Measurements from ENCODE around the gene CSTPP1.

Gene CSTPP1

GRCh38 chr11:47124675-47125074, 188.1 kb downstream of the CSTPP1 start:
- Histone ChIP-seq H3K27ac (ENCODE audit: low read depth, low read length) (no peak overlapping the region), H3K4me3 (ENCODE audit: low read depth in 1 of 2, low read length in 2 of 2) (no peak overlapping the region), H3K4me1 (ENCODE audit: insufficient read depth, low read length) (no peaks in the 10 kb centered on the region), H3K27me3 (ENCODE audit: control insufficient read depth in 1 of 2, insufficient read depth in 2 of 2, low read length in 2 of 2) (no peaks in the 10 kb centered on the region), H3K9ac (ENCODE audit: low read length) (no peak overlapping the region), H3K36me3 (ENCODE audit: insufficient read depth, low read length) (no peaks in the 10 kb centered on the region), H3K9me3 (ENCODE audit: low read length) (no peaks in the 10 kb centered on the region)

GRCh38 chr11:47125083-47125482, 188.5 kb downstream of the CSTPP1 start:
- Histone ChIP-seq H3K9me3 (ENCODE audit: low read length) (no peaks in the 10 kb centered on the region), H3K9ac (ENCODE audit: low read length) (no peak overlapping the region), H3K4me1 (ENCODE audit: insufficient read depth, low read length) (no peaks in the 10 kb centered on the region), H3K27ac (ENCODE audit: low read depth, low read length) (no peak overlapping the region), H3K36me3 (ENCODE audit: insufficient read depth, low read length) (no peaks in the 10 kb centered on the region), H3K4me3 (ENCODE audit: low read depth in 1 of 2, low read length in 2 of 2) (no peak overlapping the region), H3K27me3 (ENCODE audit: control insufficient read depth in 1 of 2, insufficient read depth in 2 of 2, low read length in 2 of 2) (no peaks in the 10 kb centered on the region)

- no peaks in the 10 kb centered on the region for H3K27me3 ChIP-seq (ENCODE audit: control insufficient read depth in 1 of 2, insufficient read depth in 2 of 2, low read length in 2 of 2)
- no peaks in the 10 kb centered on the region for H3K4me1 ChIP-seq (ENCODE audit: insufficient read depth, low read length)
- no peaks in the 10 kb centered on the region for H3K36me3 ChIP-seq (ENCODE audit: insufficient read depth, low read length)
- H3K9ac ChIP-seq (ENCODE audit: low read length): no peak overlapping the region
- no peak overlapping the region for H3K4me3 ChIP-seq (ENCODE audit: low read depth in 1 of 2, low read length in 2 of 2)
- H3K9me3 ChIP-seq (ENCODE audit: low read length): no peaks in the 10 kb centered on the region
- H3K27ac ChIP-seq (ENCODE audit: low read depth, low read length): no peak overlapping the region
Measured at GRCh38 chr11:47127213-47127612, 190.7 kb downstream of the CSTPP1 start.

GRCh38 chr11:47130543-47130942, 194.0 kb downstream of the CSTPP1 start:
- Histone ChIP-seq H3K9ac (ENCODE audit: low read length) (no peak overlapping the region), H3K36me3 (ENCODE audit: insufficient read depth, low read length) (no peaks in the 10 kb centered on the region), H3K4me1 (ENCODE audit: insufficient read depth, low read length) (no peaks in the 10 kb centered on the region), H3K27me3 (ENCODE audit: control insufficient read depth in 1 of 2, insufficient read depth in 2 of 2, low read length in 2 of 2) (no peaks in the 10 kb centered on the region), H3K4me3 (ENCODE audit: low read depth in 1 of 2, low read length in 2 of 2) (no peak overlapping the region), H3K27ac (ENCODE audit: low read depth, low read length) (no peak overlapping the region), H3K9me3 (ENCODE audit: low read length) (no peaks in the 10 kb centered on the region)

- H3K36me3 ChIP-seq (ENCODE audit: insufficient read depth, low read length): no peaks in the 10 kb centered on the region
- no peaks in the 10 kb centered on the region for H3K9me3 ChIP-seq (ENCODE audit: low read length)
- no peak overlapping the region for H3K27ac ChIP-seq (ENCODE audit: low read depth, low read length)
- H3K4me3 ChIP-seq (ENCODE audit: low read depth in 1 of 2, low read length in 2 of 2): no peak overlapping the region
- H3K4me1 ChIP-seq (ENCODE audit: insufficient read depth, low read length): no peaks in the 10 kb centered on the region
- no peaks in the 10 kb centered on the region for H3K27me3 ChIP-seq (ENCODE audit: control insufficient read depth in 1 of 2, insufficient read depth in 2 of 2, low read length in 2 of 2)
- H3K9ac ChIP-seq (ENCODE audit: low read length): no peak overlapping the region
Measured at GRCh38 chr11:47131136-47131535, 194.6 kb downstream of the CSTPP1 start.

DNA sequence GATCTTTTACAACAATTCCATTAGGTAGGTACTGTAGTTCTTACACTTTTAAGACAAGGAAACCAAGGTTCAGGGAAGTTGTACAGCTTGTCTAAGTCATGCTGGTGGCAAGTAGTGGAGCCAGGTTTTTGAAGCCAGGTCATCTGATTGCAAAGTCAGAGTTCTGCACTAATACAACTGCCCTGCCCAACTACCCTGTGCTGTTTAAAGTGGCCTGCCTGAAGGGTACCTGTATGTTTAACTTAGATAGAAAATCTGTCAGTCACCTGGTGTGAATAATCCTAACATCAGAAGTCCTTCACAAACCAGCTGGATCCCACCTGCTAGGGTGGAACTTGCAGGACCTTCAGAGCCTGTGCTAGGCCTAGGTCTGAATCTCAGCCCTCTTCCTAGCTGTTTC, 195.9 kb downstream of the CSTPP1 start:
- H3K27me3 ChIP-seq (ENCODE audit: control insufficient read depth in 1 of 2, insufficient read depth in 2 of 2, low read length in 2 of 2): no peaks in the 10 kb centered on the region

GRCh38 chr11:47132981-47133380, 196.4 kb downstream of the CSTPP1 start:
- no peaks in the 10 kb centered on the region for H3K36me3 ChIP-seq (ENCODE audit: insufficient read depth, low read length)
- no peaks in the 10 kb centered on the region for H3K9me3 ChIP-seq (ENCODE audit: low read length)
- no peak overlapping the region for H3K9ac ChIP-seq (ENCODE audit: low read length)
- H3K4me3 ChIP-seq (ENCODE audit: low read depth in 1 of 2, low read length in 2 of 2): no peak overlapping the region
- no peaks in the 10 kb centered on the region for H3K4me1 ChIP-seq (ENCODE audit: insufficient read depth, low read length)
- H3K27ac ChIP-seq (ENCODE audit: low read depth, low read length): no peak overlapping the region
- H3K27me3 ChIP-seq (ENCODE audit: control insufficient read depth in 1 of 2, insufficient read depth in 2 of 2, low read length in 2 of 2): no peaks in the 10 kb centered on the region

More for the DNA sequence above, 195.9 kb downstream of the CSTPP1 start:
- no peak overlapping the region for H3K9ac ChIP-seq (ENCODE audit: low read length)
- H3K9me3 ChIP-seq (ENCODE audit: low read length): no peaks in the 10 kb centered on the region
- no peak overlapping the region for H3K4me3 ChIP-seq (ENCODE audit: low read depth in 1 of 2, low read length in 2 of 2)
- H3K36me3 ChIP-seq (ENCODE audit: insufficient read depth, low read length): no peaks in the 10 kb centered on the region
- no peak overlapping the region for H3K27ac ChIP-seq (ENCODE audit: low read depth, low read length)
- H3K4me1 ChIP-seq (ENCODE audit: insufficient read depth, low read length): no peaks in the 10 kb centered on the region

DNA sequence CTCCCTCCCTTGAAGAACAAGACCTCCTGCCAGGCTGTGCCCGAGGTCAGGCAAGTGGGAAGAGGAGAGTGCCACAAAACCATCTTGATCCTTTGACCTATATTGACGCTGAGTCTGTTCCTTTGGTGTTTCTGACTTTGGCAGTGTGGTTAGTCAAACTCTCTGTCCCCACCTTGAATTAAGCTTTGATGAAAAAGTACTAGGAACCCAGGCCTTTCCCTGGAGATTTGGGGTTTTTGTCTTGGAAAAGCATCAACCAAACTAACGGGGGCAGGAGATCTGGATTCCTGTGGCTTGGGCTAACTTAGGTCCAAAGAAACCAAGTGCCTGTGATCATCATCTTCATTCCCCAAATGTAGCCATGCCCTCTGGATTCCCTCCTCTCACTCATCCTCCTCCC, 199.8 kb downstream of the CSTPP1 start:
- Histone ChIP-seq H3K4me3 (ENCODE audit: low read depth in 1 of 2, low read length in 2 of 2) (no peak overlapping the region), H3K36me3 (ENCODE audit: insufficient read depth, low read length) (no peaks in the 10 kb centered on the region), H3K27ac (ENCODE audit: low read depth, low read length) (no peak overlapping the region), H3K4me1 (ENCODE audit: insufficient read depth, low read length) (no peaks in the 10 kb centered on the region), H3K9ac (ENCODE audit: low read length) (no peak overlapping the region), H3K27me3 (ENCODE audit: control insufficient read depth in 1 of 2, insufficient read depth in 2 of 2, low read length in 2 of 2) (no peaks in the 10 kb centered on the region), H3K9me3 (ENCODE audit: low read length) (no peaks in the 10 kb centered on the region)

GRCh38 chr11:47136921-47137320, 200.4 kb downstream of the CSTPP1 start:
- H3K9ac ChIP-seq (ENCODE audit: low read length): no peak overlapping the region
- H3K36me3 ChIP-seq (ENCODE audit: insufficient read depth, low read length): no peaks in the 10 kb centered on the region
- no peak overlapping the region for H3K27ac ChIP-seq (ENCODE audit: low read depth, low read length)
- H3K9me3 ChIP-seq (ENCODE audit: low read length): no peaks in the 10 kb centered on the region
- H3K27me3 ChIP-seq (ENCODE audit: control insufficient read depth in 1 of 2, insufficient read depth in 2 of 2, low read length in 2 of 2): no peaks in the 10 kb centered on the region
- H3K4me1 ChIP-seq (ENCODE audit: insufficient read depth, low read length): no peaks in the 10 kb centered on the region
- no peak overlapping the region for H3K4me3 ChIP-seq (ENCODE audit: low read depth in 1 of 2, low read length in 2 of 2)

GRCh38 chr11:47137476-47137875, 200.9 kb downstream of the CSTPP1 start:
- no peaks in the 10 kb centered on the region for H3K4me1 ChIP-seq (ENCODE audit: insufficient read depth, low read length)
- H3K9ac ChIP-seq (ENCODE audit: low read length): no peak overlapping the region
- no peaks in the 10 kb centered on the region for H3K9me3 ChIP-seq (ENCODE audit: low read length)
- no peak overlapping the region for H3K4me3 ChIP-seq (ENCODE audit: low read depth in 1 of 2, low read length in 2 of 2)
- H3K27me3 ChIP-seq (ENCODE audit: control insufficient read depth in 1 of 2, insufficient read depth in 2 of 2, low read length in 2 of 2): no peaks in the 10 kb centered on the region
- no peaks in the 10 kb centered on the region for H3K36me3 ChIP-seq (ENCODE audit: insufficient read depth, low read length)
- H3K27ac ChIP-seq (ENCODE audit: low read depth, low read length): no peak overlapping the region

- H3K27me3 ChIP-seq (ENCODE audit: control insufficient read depth in 1 of 2, insufficient read depth in 2 of 2, low read length in 2 of 2): no peaks in the 10 kb centered on the region
- H3K4me3 ChIP-seq (ENCODE audit: low read depth in 1 of 2, low read length in 2 of 2): no peak overlapping the region
- no peak overlapping the region for H3K9ac ChIP-seq (ENCODE audit: low read length)
- peaks cover 10% of the 10 kb centered on the region for H3K4me1 ChIP-seq (ENCODE audit: insufficient read depth, low read length)
- no peak overlapping the region for H3K27ac ChIP-seq (ENCODE audit: low read depth, low read length)
- H3K9me3 ChIP-seq (ENCODE audit: low read length): no peaks in the 10 kb centered on the region
- H3K36me3 ChIP-seq (ENCODE audit: insufficient read depth, low read length): no peaks in the 10 kb centered on the region
Measured at GRCh38 chr11:47139878-47140277, 203.3 kb downstream of the CSTPP1 start.

DNA sequence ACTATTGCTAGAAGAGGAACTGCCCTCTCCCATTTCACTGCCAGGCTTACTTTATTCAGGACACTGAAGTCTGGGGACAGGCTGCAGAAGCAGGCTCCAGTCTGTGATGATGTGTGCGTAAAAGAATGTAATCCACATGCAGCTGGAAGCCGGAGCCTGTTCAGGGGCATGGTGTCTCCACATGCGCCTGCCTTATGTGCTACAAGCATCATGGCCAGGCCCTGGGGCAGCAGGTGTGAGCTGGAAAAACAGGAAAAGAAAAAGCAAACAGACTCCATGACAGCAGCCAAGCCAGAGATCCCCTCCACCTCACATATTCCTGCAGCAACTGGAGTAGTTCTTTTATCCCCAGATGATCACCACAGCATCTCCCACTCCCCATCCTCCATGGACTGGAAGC, 206.8 kb downstream of the CSTPP1 start:
- no peaks in the 10 kb centered on the region for H3K9me3 ChIP-seq (ENCODE audit: low read length)
- peaks cover 11% of the 10 kb centered on the region for H3K4me1 ChIP-seq (ENCODE audit: insufficient read depth, low read length)
- no peak overlapping the region for H3K4me3 ChIP-seq (ENCODE audit: low read depth in 1 of 2, low read length in 2 of 2)
- no peak overlapping the region for H3K27ac ChIP-seq (ENCODE audit: low read depth, low read length)
- H3K27me3 ChIP-seq (ENCODE audit: control insufficient read depth in 1 of 2, insufficient read depth in 2 of 2, low read length in 2 of 2): no peaks in the 10 kb centered on the region
- H3K36me3 ChIP-seq (ENCODE audit: insufficient read depth, low read length): no peaks in the 10 kb centered on the region
- H3K9ac ChIP-seq (ENCODE audit: low read length): no peak overlapping the region
